ENCODE measurements around the gene STK17A. TPM values are rescaled to one million over a fixed set of nuclear protein-coding genes. Genes with fewer than 3 reads are reported as not detected.

STK17A gene
- total RNA-seq, 1 donor from 2014 or later, result 79.5 TPM

DNA sequence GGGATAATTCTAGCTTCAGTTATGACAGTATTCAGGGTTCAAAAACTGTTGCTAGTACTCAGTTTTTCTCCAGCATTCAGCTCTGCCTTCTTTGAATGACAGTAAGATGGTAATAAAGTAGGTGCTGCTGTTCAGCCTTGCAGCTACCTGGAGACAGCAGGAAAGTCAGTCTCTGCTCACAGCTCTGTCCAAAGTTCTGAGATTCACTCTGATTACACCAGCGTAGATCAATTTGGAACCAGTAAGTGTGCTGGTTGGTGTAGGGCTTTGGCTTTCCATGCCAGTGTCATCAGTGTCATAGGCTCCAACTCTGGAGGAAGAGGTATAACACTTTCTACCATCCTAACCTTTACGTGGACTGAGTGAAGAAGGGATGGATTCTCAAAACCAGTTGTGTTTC, 26.2 kb downstream of the STK17A start:
- no peaks in the 10 kb centered on the region for H3K27me3 ChIP-seq (ENCODE audit: control insufficient read depth, insufficient read depth, low read length)
- TF ChIP-seq, protein P1, sequence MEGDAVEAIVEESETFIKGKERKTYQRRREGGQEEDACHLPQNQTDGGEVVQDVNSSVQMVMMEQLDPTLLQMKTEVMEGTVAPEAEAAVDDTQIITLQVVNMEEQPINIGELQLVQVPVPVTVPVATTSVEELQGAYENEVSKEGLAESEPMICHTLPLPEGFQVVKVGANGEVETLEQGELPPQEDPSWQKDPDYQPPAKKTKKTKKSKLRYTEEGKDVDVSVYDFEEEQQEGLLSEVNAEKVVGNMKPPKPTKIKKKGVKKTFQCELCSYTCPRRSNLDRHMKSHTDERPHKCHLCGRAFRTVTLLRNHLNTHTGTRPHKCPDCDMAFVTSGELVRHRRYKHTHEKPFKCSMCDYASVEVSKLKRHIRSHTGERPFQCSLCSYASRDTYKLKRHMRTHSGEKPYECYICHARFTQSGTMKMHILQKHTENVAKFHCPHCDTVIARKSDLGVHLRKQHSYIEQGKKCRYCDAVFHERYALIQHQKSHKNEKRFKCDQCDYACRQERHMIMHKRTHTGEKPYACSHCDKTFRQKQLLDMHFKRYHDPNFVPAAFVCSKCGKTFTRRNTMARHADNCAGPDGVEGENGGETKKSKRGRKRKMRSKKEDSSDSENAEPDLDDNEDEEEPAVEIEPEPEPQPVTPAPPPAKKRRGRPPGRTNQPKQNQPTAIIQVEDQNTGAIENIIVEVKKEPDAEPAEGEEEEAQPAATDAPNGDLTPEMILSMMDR (IDR thresholded peaks at IDR 0.05; ENCODE audit: insufficient read depth, low read length, severe bottlenecking), result no peak
- DNase-seq (ENCODE audit: low read depth), result no peak
- no peak for FAIRE-seq
- no peak overlapping the region for H3K4me3 ChIP-seq (ENCODE audit: low read depth, low read length)
- peaks cover 18% of the 10 kb centered on the region for H3K36me3 ChIP-seq (ENCODE audit: control insufficient read depth, insufficient read depth, low read length)

DNA sequence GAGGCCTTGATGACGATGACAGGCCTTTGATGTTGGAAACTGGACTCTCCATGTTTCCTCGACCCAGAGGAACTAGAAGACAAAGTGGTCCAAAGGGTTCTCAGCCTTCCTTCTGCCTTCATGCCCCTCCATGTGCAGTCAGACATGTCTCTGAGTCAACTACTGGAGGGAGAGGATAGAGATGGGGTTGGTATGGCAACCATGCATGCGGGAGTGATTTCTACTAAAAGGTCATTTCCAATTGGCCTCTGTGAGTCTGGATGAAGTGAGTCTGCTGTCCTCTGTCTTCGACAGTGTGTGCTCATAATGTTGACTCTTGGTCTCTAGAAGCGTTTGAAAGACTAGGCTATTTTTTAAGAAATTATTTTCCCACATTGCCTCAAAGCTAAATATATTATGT, 29.2 kb downstream of the STK17A start:
- DNase-seq (ENCODE audit: low read depth) (no peak), FAIRE-seq (no peak)
- peaks cover 20% of the 10 kb centered on the region for H3K36me3 ChIP-seq (ENCODE audit: control insufficient read depth, insufficient read depth, low read length)
- TF ChIP-seq, protein P1 (IDR thresholded peaks at IDR 0.05; ENCODE audit: insufficient read depth, low read length, severe bottlenecking), result no peak
- no peaks in the 10 kb centered on the region for H3K27me3 ChIP-seq (ENCODE audit: control insufficient read depth, insufficient read depth, low read length)
- H3K4me3 ChIP-seq (ENCODE audit: low read depth, low read length), result no peak overlapping the region

DNA sequence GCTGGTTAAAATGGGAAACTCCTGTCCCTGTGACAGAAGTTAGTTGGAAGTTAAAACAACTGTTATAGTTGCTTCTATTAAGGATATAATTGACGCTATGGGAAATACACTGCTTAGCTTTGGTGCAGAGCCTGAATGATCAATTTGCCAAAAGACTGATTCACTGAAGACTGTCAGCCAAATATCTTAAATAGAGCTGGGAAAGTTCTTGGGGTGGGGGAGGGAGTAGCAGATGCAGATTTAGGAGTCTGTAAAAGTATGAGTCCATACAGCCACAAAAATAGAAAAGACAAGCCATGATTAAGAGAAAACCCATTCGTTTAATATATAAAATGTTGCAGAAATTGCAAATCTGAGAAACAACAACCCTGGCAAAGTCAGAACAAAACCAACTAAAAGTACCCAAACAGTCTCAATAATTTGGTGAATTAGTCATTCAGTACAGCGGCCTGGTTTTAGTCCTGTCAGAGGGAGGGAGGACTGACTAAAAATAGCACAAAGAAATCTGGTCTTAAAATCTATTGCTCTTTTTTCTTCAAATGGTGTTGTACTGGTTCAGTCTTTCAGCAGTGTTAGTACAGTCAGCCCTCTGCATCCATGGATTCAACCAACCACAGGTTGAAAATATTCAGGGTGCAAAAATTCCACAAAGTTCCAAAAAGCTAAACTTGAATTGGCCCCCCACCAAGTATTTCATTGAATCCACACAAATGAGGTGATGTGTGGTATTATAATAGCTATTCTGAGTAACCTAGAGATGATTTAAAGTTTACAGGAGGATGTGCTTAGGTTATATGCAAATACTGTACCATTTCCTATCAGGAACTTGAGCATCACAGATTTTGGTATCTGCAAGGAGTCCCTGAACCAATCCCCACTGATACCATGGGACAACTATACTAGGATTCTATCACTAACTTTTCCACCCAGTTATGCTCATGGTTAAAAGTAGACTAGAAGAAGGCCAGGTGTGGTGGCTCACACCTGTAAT, 30.0 kb downstream of the STK17A start:
- Histone ChIP-seq H3K36me3 (ENCODE audit: control insufficient read depth, insufficient read depth, low read length) (peaks cover 22% of the 10 kb centered on the region), H3K4me3 (ENCODE audit: low read depth, low read length) (no peak overlapping the region), H3K27me3 (ENCODE audit: control insufficient read depth, insufficient read depth, low read length) (no peaks in the 10 kb centered on the region)
- DNase-seq (ENCODE audit: low read depth), result no peak
- FAIRE-seq, result no peak
- TF ChIP-seq, protein P1 (IDR thresholded peaks at IDR 0.05; ENCODE audit: insufficient read depth, low read length, severe bottlenecking), result no peak

DNA sequence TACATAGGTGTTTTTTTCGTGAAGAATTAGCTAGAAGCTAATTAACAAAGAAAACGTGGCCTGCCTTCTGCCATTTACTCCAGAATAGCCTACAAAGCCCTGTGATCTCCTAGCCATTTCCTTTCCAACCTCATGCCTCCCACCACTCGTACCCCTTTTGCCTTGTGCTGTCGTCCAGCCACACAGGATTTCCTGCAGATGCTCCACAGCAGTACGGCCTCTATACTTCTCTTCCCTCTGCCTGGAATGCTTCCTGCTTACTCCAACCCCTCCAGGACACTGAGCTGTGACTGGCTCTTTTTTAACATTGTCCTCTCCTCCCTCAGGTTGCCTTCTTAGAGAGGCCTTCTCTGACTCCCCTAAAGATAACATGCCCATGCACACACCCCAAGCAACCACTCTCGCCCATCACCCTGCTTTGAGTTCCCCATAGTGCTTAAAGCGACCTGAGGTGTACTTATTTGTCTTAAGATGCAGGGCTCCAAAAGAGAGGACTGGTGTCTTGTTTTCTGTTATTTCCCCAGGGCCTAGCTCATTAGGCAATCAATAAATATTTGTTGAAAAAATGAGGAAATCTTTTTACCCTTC, 32.7 kb downstream of the STK17A start:
- Histone ChIP-seq H3K36me3 (ENCODE audit: control insufficient read depth, insufficient read depth, low read length) (peaks cover 16% of the 10 kb centered on the region), H3K4me3 (ENCODE audit: low read depth, low read length) (no peak overlapping the region), H3K27me3 (ENCODE audit: control insufficient read depth, insufficient read depth, low read length) (no peaks in the 10 kb centered on the region)
- TF ChIP-seq, protein P1 (IDR thresholded peaks at IDR 0.05; ENCODE audit: insufficient read depth, low read length, severe bottlenecking), result no peak
- no peak for DNase-seq (ENCODE audit: low read depth)
- no peak for FAIRE-seq

DNA sequence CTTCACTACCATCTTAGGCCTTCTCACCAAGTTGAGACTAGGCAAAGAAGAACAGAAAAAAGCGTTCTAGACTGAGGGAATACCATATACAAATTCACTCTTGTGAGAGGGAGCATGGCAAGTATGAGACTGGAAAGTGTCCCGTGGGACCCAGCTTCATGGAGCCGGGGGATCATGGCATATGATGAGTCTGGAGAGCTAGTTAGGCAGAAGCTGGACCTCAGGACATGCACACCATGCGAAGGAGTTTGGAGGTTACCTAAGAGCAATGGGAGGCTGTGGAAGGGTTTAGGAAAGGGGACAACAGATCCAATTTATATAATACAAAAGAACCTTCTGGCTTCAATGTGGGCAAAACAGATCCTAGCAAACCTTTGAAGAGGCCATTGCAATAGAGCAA, 34.1 kb downstream of the STK17A start:
- H3K4me3 ChIP-seq (ENCODE audit: low read depth, low read length), result no peak overlapping the region
- DNase-seq (ENCODE audit: low read depth) (no peak), FAIRE-seq (no peak)
- peaks cover 13% of the 10 kb centered on the region for H3K36me3 ChIP-seq (ENCODE audit: control insufficient read depth, insufficient read depth, low read length)
- no peaks in the 10 kb centered on the region for H3K27me3 ChIP-seq (ENCODE audit: control insufficient read depth, insufficient read depth, low read length)
- TF ChIP-seq, protein P1 (IDR thresholded peaks at IDR 0.05; ENCODE audit: insufficient read depth, low read length, severe bottlenecking), result no peak

All from bronchial epithelial cell (primary cell).